Activated naive CD4-positive, alpha-beta T cell treated with anti-CD3 and anti-CD28 coated beads, Interleukin-2, amount 10 ng/mL, durations not matched to agents 7 days and 5 days (primary cell): ENCODE measurements around the gene AZI2.

Experiments
- CTCF ChIA-PET: fragments of 350-600 bp; sonication (Branson Sonifier 250); formaldehyde crosslinking; loops from one replicate; lab custom pipeline; 2021; ENCODE audit warnings: antibody characterized with exemption; lab: Charles Lee
- DNase-seq: peaks from one replicate; pipeline ENCODE4 v3.0.0-alpha.2; 2020
- H3K27ac Mint-ChIP-seq: one replicate; pipeline ENCODE4 v1.8.0; 2021; ENCODE audit warnings: mild to moderate bottlenecking, moderate library complexity, mixed read lengths
- H3K27me3 Mint-ChIP-seq: one replicate; pipeline ENCODE4 v1.8.0; 2021; ENCODE audit warnings: mild to moderate bottlenecking, mixed read lengths
- H3K36me3 Mint-ChIP-seq: one replicate; pipeline ENCODE4 v1.8.0; 2021; ENCODE audit warnings: mixed read lengths
- H3K4me1 Mint-ChIP-seq: one replicate; pipeline ENCODE4 v1.8.0; 2021; ENCODE audit warnings: mixed read lengths
- H3K4me3 Mint-ChIP-seq: one replicate; pipeline ENCODE4 v1.8.0; 2021; ENCODE audit warnings: mild to moderate bottlenecking, moderate library complexity, mixed read lengths
- H3K9me3 Mint-ChIP-seq: one replicate; pipeline ENCODE4 v1.8.0; 2021; ENCODE audit warnings: mixed read lengths

The AZI2 gene

DNA sequence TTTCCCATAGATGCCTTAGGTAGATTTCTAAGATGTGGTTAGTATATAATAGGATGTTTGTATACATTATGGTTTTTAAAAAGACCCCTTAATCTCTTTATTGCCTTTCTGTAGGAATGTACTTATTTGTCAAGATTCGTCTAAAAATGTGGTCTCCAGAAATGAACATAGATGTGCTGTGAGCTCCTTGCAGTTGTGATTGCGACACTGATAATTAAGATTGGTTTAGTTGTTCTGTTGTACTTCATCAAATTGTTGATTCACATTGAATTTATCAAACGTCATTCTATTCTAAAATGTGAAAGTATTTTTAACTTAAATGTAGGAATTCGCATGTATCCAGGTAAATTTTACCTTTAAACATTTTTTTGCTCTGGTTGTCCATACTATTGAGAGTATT is 56.0 kb downstream of the AZI2 start:
- peaks cover 3% of the 10 kb centered on the region for H3K4me1 Mint-ChIP-seq
- no peak overlapping the region for H3K4me3 Mint-ChIP-seq
- CTCF ChIA-PET: interaction anchor here (1.4 kb wide), 1 partner anchor 580 kb away, joined by 5 read pairs; no protein-coding TSS in a partner anchor
- H3K27ac Mint-ChIP-seq: no peak overlapping the region
- peaks cover 11% of the 10 kb centered on the region for H3K36me3 Mint-ChIP-seq
- no peak for DNase-seq
- no peaks in the 10 kb centered on the region for H3K9me3 Mint-ChIP-seq
- no peaks in the 10 kb centered on the region for H3K27me3 Mint-ChIP-seq

DNA sequence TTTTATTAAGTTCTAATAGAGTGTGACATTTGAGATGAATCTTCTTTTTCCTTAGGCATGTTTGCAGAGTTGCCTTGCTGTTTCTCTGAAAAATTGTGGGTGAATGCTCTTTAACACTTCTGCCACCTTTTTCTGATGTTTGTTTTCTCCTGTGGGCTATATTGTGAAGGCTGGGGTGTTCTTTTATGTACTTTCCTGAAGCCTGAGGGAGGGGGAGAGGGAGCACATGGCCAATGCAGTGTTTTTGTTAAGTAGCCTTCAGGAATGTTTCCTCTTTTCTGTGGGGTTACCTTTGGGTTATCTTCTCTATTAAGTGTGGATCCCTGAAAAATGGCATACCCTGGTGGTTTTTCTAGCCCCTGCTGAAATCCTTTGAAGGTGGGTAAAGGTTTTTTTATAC is 57.0 kb downstream of the AZI2 start:
- Mint-ChIP-seq H3K4me3 (no peak overlapping the region), H3K9me3 (no peaks in the 10 kb centered on the region), H3K36me3 (peaks cover 6% of the 10 kb centered on the region), H3K27me3 (no peaks in the 10 kb centered on the region), H3K4me1 (peaks cover 3% of the 10 kb centered on the region), H3K27ac (no peak overlapping the region)
- CTCF ChIA-PET: interaction anchor here (1.4 kb wide), 1 partner anchor 579 kb away, joined by 5 read pairs; no protein-coding TSS in a partner anchor
- no peak for DNase-seq

DNA sequence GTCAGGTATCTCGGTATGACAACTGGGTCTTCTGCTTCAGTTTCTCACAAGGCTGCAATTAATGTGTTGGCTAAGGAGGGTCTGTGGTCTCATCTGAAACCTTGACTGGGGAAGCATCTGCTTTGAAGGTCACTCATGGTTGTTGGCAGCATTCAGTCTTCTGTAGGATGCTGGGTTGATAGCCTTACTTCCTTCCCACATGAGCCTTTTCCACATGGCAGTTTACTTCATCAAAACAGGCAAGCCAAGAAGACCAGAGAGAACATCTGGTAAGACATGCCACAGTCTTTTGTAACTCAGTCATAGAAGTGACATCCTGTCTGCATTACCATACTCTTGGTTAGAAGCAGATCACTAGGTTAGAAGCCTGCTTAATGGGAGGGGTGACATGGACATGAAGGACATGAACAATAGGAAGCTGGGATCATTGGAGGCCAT is 57.7 kb downstream of the AZI2 start:
- Mint-ChIP-seq H3K4me1 (peaks cover 1% of the 10 kb centered on the region), H3K36me3 (peaks cover 6% of the 10 kb centered on the region), H3K27me3 (no peaks in the 10 kb centered on the region), H3K9me3 (no peaks in the 10 kb centered on the region), H3K4me3 (no peak overlapping the region), H3K27ac (no peak overlapping the region)
- CTCF ChIA-PET: no interaction called here
- DNase-seq: no peak

- no peak overlapping the region for H3K27ac Mint-ChIP-seq
- H3K4me3 Mint-ChIP-seq: no peak overlapping the region
- peaks cover 6% of the 10 kb centered on the region for H3K36me3 Mint-ChIP-seq
- no peaks in the 10 kb centered on the region for H3K9me3 Mint-ChIP-seq
- CTCF ChIA-PET: interaction anchor here (0.7 to 4.6 kb wide), 7 partner anchors 10 to 575 kb away, joined by 3 to 24 read pairs (median 6); partner anchors contain the start of gene EOMES
- no peak for DNase-seq
- no peaks in the 10 kb centered on the region for H3K27me3 Mint-ChIP-seq
- no peaks in the 10 kb centered on the region for H3K4me1 Mint-ChIP-seq
Measured at GRCh38 chr3:28287046-28287445, 61.6 kb downstream of the AZI2 start.

GRCh38 chr3:28286595-28286994 is 62.0 kb downstream of the AZI2 start:
- Mint-ChIP-seq H3K4me3 (no peak overlapping the region), H3K9me3 (no peaks in the 10 kb centered on the region), H3K27ac (no peak overlapping the region), H3K36me3 (peaks cover 6% of the 10 kb centered on the region), H3K27me3 (no peaks in the 10 kb centered on the region), H3K4me1 (no peaks in the 10 kb centered on the region)
- no peak for DNase-seq
- CTCF ChIA-PET: interaction anchor here (0.7 to 4.6 kb wide), 7 partner anchors 11 to 575 kb away, joined by 3 to 24 read pairs (median 4); partner anchors contain the start of gene EOMES

DNA sequence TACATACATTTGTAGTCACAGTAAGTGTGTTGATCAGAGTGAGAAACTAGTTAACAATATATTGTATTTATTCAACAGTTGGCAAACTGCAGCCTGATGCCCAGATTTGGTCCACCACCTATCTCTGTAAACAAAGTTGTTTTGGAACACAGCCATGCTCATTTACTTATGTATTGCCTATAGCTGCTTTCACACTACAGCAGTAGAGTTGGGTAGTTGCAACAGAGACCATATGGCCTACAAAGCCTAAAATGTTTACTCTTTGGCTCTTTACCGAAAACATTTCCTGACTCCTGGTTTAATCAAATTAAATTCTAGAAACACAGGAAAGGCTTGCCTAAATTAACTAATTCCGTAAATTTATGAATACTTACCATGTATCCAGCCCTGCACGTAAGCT is 67.8 kb downstream of the AZI2 start:
- H3K4me3 Mint-ChIP-seq: no peak overlapping the region
- H3K27ac Mint-ChIP-seq: no peak overlapping the region
- H3K4me1 Mint-ChIP-seq: no peaks in the 10 kb centered on the region
- no peaks in the 10 kb centered on the region for H3K27me3 Mint-ChIP-seq
- no peaks in the 10 kb centered on the region for H3K9me3 Mint-ChIP-seq
- CTCF ChIA-PET: no interaction called here
- H3K36me3 Mint-ChIP-seq: peaks cover 2% of the 10 kb centered on the region
- no peak for DNase-seq

DNA sequence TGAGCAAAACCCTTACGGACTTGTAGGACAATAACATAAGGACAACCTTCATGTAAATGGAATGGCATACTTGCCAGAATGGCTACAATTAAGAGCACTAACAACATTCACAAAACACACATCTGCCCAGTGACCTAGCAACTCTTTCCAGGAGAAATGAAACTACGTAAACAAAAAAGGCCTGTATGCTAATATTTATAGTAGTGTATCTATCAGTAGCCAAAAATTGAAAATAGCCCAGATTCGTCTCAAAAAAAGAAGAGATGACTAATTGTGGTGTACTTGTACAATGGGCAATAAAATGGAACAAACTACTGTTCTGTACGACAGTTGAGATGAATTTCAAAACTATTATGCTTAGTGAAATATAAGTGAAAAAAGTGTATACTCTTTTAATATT is 68.9 kb downstream of the AZI2 start:
- CTCF ChIA-PET: no interaction called here
- peaks cover under 1% of the 10 kb centered on the region for H3K9me3 Mint-ChIP-seq
- no peaks in the 10 kb centered on the region for H3K4me1 Mint-ChIP-seq
- H3K27ac Mint-ChIP-seq: no peak overlapping the region
- no peak overlapping the region for H3K4me3 Mint-ChIP-seq
- peaks cover 9% of the 10 kb centered on the region for H3K36me3 Mint-ChIP-seq
- H3K27me3 Mint-ChIP-seq: no peaks in the 10 kb centered on the region
- no peak for DNase-seq

DNA sequence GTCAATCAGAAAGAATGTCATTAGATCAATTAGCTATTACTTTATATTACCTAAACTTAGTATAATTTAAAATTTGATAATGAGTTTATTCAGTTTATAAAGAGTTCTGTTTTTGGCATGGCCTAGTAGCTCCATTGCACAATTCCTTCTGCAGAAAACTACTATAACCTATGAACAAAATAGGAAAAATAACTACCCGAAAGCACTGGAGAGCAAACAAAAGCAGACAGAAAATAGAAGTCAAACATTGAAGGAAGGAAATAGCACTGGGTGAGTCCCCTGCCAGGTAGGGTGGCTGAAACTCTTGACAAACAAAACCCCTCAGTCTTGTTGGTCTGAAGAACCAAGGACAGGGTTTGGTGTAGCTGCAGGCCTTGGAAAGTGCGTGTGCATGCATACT is 69.7 kb downstream of the AZI2 start:
- CTCF ChIA-PET: no interaction called here
- DNase-seq: no peak
- H3K4me3 Mint-ChIP-seq: no peak overlapping the region
- H3K27me3 Mint-ChIP-seq: no peaks in the 10 kb centered on the region
- H3K9me3 Mint-ChIP-seq: peaks cover 6% of the 10 kb centered on the region
- H3K4me1 Mint-ChIP-seq: no peaks in the 10 kb centered on the region
- H3K36me3 Mint-ChIP-seq: peaks cover 14% of the 10 kb centered on the region
- no peak overlapping the region for H3K27ac Mint-ChIP-seq

- Mint-ChIP-seq H3K36me3 (peaks cover 58% of the 10 kb centered on the region), H3K9me3 (peaks cover 34% of the 10 kb centered on the region), H3K27me3 (no peaks in the 10 kb centered on the region), H3K4me3 (no peak overlapping the region), H3K4me1 (peaks cover 6% of the 10 kb centered on the region), H3K27ac (no peak overlapping the region)
- CTCF ChIA-PET: no interaction called here
- no peak for DNase-seq
Measured at GRCh38 chr3:28273837-28274236, 74.8 kb downstream of the AZI2 start.
